ENCODE results near the gene BTBD16.

BTBD16 gene

GRCh38 chr10:122376364-122376961 is 105.4 kb downstream of the BTBD16 start:
- no peak for DNase-seq

- DNase-seq = no peak
Observed at GRCh38 chr10:122379041-122379440, 107.9 kb downstream of the BTBD16 start.

- no peak for DNase-seq
Observed at GRCh38 chr10:122379537-122379936, 108.4 kb downstream of the BTBD16 start.

- no peak for DNase-seq
Observed at GRCh38 chr10:122380703-122381102, 109.6 kb downstream of the BTBD16 start.

GRCh38 chr10:122381680-122382079 is 110.6 kb downstream of the BTBD16 start:
- DNase-seq = no peak

GRCh38 chr10:122386514-122386913 is 115.4 kb downstream of the BTBD16 start:
- no peak for DNase-seq

- DNase-seq = no peak
Observed at GRCh38 chr10:122387572-122387971, 116.5 kb downstream of the BTBD16 start.

All from activated CD8-positive, alpha-beta memory T cell treated with anti-CD3 and anti-CD28 coated beads, Interleukin-2, amount 50 U/mL, for 48 hours (primary cell).